Activated naive CD4-positive, alpha-beta T cell treated with Interleukin-2 at 50 U/mL for 16 hours (primary cell): ENCODE data around the gene BIN1.

Experiments
- DNase-seq: peaks from one replicate; pipeline ENCODE4 v3.0.0-alpha.2; 2020

Gene BIN1

GRCh38 chr2:127088706-127089105 lies 18.2 kb downstream of the BIN1 start:
- no peak for DNase-seq

DNA sequence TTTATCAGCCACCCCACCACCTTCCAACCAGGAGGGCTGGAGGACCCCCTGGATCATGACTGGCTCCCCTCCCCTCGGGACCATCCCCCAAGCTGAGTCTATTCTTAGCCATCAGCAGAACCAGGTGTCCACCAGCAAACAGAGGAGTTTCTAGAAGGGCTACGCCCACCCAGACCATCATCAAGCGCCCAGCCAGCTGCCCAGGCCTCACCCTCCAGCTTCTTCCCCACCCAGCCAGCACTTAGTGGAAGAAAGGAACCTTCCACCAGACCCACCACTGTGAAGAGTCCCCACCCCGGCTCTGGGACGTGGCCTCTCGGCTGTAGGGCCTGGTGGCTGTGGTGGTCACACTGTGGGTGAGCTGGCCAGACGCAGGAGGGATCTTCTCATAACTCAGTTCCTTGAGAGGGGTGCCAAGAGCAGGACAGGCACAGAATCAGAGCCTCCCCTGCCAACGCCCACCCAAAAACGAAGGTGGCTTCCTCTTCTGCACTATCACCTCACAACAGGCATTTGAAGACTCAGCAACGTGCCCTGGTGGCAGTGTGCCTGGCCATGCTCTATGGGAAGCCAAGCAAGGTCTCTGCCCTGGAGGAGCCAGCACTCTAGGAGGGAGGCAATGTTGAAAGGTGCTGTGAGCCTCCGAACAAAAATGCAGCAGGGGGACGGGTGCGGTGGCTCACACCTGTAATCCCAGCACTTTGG lies 19.0 kb downstream of the BIN1 start:
- no peak for DNase-seq

DNA sequence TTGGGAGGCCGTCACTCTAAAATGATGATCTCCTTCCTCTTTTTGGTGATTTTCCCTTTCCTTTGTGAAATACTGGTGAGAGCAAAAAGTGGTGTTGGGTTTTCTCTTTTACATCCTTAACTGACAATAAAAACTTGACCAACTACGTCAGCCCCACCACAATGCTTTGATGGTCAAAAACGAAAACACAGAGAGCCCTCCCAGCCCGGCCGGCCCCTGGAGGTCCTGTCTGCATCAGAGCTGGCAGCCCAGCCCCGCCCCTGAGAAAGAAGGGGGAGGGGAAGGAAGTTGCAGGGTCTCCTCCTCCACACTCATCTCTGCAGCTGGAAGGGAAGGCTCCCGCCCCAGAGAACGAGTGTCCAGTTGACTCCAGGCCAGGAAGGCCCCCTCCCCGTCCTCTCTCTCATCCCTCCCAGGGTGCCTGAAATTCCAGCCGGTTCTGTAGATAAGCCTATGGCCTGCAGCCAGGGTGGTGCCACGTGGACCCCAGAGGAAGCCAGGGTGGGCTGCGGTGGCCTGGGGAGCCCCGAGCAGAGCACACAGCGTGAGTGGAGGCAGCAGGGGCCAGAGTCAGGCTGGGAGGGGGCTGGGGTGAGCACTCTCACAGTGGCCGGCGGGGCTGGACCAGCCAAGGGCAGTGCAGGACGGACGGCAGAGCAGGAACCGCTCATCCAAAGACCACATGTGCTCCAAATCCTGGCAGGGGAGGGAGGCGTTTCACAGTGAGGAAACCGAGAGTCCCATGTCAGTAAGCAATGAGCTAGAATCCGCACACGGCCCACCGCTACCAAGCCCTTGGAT lies 19.8 kb downstream of the BIN1 start:
- no peak for DNase-seq

GRCh38 chr2:127085317-127085681 lies 21.7 kb downstream of the BIN1 start:
- no peak for DNase-seq

GRCh38 chr2:127084611-127085316 lies 22.2 kb downstream of the BIN1 start:
- DNase-seq, result peak; percentile 16

- DNase-seq, result no peak
Measured at GRCh38 chr2:127083819-127084503, 23.0 kb downstream of the BIN1 start.

- no peak for DNase-seq
Measured at GRCh38 chr2:127082974-127083373, 24.0 kb downstream of the BIN1 start.

DNA sequence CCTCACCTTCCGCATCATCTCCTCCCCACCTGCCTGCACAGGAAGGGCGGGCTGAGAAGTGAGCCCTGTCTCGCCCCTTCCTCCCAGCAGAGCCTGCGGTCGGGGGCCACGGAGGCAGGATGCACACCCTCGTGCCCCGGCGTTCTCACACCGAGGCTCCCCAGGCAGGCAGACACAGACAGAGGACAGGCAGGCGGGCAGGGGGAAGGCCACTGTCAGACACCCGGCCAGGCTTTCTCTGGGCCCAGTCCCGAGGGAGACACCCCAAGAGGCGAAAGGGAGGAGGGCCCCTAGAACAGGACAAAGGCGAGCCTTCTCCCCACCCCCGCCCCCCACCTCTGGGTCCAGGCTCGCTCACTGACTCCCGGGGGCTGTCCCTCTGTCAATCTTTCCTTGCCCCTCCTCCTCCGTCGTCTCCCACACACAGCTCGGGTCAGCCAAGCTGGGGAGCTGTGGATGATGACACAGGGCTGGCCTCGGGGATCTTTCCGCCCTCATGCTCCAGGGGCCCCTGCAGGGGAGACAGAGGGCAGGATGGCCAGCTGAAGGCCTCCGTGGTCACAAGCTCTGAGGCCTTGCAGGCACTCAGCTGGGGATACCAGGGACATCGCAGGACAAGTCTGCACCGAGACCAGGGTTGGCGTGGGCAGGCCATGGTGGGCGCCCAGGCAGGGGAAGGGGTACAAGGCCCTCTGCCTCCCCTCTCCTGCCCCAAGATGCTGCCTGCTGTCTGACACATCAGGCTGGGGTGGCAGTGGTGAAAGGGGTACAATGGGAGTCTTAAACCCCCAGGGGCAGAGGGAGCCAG lies 24.9 kb downstream of the BIN1 start:
- DNase-seq, result peak; percentile 73

- peak; percentile 66 for DNase-seq
Measured at GRCh38 chr2:127080938-127081755, 25.8 kb downstream of the BIN1 start.

DNA sequence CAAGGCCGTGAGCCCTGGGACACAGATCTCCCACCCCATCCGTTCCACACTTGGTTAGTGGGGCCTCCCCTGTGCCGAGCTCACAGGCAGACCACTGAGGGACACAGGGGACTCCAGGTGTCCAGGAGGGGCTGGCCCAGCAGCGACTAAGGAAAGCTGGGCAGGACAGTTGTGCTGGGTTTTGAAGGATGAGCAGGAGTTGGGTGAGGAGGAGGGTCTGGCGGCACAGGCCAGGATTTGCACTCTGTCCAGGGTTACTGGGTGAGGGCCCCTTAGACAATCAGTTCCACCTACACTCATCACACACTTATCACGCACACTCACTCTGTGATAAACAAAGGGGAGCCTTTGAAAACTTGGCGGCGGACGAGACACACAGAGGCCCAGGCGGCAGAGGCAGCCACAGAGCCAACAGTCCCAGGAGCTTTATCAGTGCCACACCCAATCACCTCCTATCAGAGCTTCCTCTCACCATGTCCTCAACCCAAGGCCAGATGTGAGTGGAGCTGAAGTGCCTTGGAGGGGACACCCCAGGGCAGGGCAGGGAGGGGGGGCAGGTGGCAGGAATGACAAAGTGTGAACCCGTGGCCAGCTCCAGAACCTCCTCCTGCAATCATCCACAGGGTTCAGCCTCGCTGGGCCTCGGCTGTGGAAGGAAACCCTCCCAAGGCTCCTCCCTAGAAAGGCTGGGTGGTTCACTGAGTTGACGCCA lies 26.6 kb downstream of the BIN1 start:
- DNase-seq, result peak; percentile 67

GRCh38 chr2:127079358-127079920 lies 27.5 kb downstream of the BIN1 start:
- DNase-seq, result peak; percentile 15

DNA sequence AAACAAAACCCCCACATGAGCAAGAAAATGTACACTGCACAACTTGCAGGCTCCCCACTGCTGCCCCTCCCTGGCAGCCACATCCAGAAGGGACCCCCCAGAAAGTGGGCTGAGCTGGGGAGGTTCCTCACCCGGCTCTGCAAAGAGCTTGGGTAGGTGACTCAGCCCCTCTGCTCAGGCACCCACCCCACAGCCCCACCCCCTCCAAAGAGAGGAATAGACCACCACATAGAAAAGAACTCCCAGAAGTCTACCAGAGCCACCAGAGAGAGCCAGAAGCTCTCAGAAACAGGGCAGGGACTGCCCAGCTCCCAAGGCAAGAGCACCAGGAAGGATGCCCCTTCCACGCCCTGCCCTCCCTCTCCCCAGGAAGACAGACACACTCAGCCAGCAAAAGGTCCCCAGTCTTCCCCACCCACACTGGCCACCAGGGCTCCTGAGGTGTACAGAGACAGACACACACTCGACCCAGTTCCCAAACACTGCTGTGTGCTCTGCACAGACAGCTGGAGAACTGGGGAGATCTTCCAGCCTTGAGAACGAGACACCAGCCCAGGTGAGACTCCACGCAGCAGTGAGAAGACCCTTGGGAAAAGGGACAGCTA lies 28.2 kb downstream of the BIN1 start:
- DNase-seq, result peak; percentile 13

DNA sequence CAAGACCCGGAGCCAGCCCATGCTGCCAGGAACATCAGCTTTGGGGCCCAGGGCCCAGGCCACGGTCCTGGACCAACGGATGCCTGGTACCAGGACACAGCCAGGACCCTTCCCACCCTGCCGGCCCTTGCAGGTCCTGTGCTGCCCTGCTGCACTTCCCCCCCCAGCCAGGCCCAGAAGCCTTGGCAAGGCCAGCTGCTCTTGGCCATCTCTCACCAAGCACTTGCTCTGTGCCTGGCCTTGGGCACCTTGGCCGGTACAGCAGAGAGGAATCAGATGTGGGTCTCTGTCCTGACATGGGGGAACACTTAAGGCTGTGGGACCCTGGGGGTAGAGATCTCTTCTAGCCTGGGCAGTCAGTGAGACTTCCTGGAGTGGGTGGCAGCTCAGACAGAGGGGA lies 28.9 kb downstream of the BIN1 start:
- no peak for DNase-seq

- no peak for DNase-seq
Measured at GRCh38 chr2:127076924-127077323, 30.0 kb downstream of the BIN1 start.

DNA sequence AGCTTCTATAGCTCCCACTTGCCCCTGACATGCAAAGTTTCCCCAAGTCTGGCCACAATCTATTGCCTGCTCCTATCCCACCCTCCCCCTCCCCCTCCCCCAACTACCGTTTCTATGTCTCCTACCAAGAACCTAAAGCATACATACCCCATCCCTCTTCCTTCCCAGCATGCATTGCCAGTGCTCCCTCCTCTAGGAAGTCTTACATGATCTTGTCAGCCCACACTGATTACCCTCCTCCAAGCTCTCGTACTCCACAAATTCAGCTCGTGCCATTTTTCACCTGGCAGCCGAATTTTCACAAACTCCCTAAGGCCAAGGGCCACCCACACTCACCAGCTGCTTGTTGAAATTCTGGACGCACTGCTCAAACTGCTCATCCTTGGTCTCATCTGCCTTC lies 30.7 kb downstream of the BIN1 start:
- no peak for DNase-seq

DNA sequence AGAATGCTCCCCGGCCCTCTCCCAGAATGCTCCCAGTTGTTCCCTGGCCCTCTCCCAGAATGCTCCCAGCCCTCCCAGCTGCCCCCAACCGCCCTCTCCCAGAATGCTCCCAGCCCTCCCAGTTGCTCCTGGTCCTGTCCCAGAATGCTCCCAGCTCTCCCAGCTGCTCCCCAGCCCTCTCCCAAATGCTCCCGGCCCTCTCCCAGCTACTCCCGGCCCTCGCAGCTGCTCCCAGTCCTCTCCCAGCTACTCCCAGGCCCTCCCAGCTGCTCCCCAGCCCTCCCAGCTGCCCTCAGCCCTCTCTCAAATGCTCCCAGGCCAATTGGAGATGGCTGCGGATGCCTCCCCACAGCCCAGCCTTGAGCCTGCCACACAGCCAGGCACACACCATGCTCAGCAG lies 31.1 kb downstream of the BIN1 start:
- DNase-seq, result no peak

DNA sequence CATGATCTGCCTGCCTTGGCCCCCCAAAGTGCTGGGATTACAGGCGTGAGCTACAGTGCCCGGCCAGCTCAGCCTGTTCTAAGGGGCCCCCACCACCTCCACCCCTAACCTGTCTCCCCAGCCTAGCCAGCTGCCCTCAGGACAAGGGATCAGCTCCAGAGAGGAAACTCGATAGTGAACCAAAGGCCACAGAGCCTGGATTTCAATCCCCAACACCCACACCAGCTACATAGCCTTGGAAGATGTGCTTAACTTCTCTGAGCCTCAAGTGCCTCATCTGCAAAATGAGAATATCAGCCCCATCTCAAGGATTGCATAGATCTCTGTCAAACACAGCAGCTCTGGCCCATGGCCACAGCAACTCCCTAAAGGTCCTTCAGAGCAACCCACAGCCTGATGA lies 32.0 kb downstream of the BIN1 start:
- DNase-seq, result no peak

GRCh38 chr2:127074358-127074757 lies 32.6 kb downstream of the BIN1 start:
- DNase-seq, result no peak

- DNase-seq, result no peak
Measured at GRCh38 chr2:127072970-127073369, 34.0 kb downstream of the BIN1 start.

GRCh38 chr2:127072396-127072795 lies 34.6 kb downstream of the BIN1 start:
- DNase-seq, result no peak
